K562 (cell line): Measurements from ENCODE around the gene LAP3. TPM values are rescaled to one million over a fixed set of nuclear protein-coding genes. Genes with fewer than 3 reads are reported as not detected.

Experiments
- ATAC-seq: fragments of 200-7000 bp; cut with Tn5 transposase; 3 replicates; pipeline ENCODE4 v1.9.1; 2020; ENCODE audit warnings: moderate library complexity
- BruUV-seq: library from RNA; stranded (reverse); fragments of 400-500 nt; replicated peaks from 2 replicates; lab custom pipeline; 2021; lab: Mats Ljungman, UMichigan
- CTCF ChIA-PET: fragments of 300-600 bp; formaldehyde crosslinking; extraction: SDS; loops from one replicate; lab custom pipeline; 2021; ENCODE audit warnings: low intra/inter-chr PET ratio; lab: Yijun Ruan, JAX
- POLR2A ChIA-PET: fragments of 300-600, 350-650 bp; sonication (Branson Sonifier 250); formaldehyde crosslinking; extraction: SDS; loops from one replicate; lab custom pipeline; 2021; ENCODE audit warnings: antibody characterized with exemption, inconsistent platforms; lab: Yijun Ruan, JAX
- DNase-seq, 4 experiments: peaks; one replicate each; pipeline versions ENCODE4 v3.0.0 to v3.0.0-alpha.2; 2011 to 2018; ENCODE audit warnings: low spot score in 3 of 4, mixed read lengths in 3 of 4; ENCODE audit errors: extremely low read depth in 1 of 4
- FAIRE-seq: peaks from 2 replicates; lab custom pipeline; 2011; peaks lifted over from hg19 to GRCh38; lab: Jason Lieb, UNC
- H2AFZ ChIP-seq: 2 replicates; pipeline ENCODE4 v1.6.0; 2011; ENCODE audit warnings: low read depth, low read length, control low read depth, inconsistent platforms
- H3K27ac ChIP-seq: fragments of 200-600 bp; 3 replicates; pipeline ENCODE4 v1.8.0; 2011; ENCODE audit warnings: low read depth, mild to moderate bottlenecking, control low read depth, inconsistent platforms, low read length, moderate library complexity, mixed read lengths; ENCODE audit errors: extremely low read depth
- H3K27me3 ChIP-seq, 2 experiments: fragments of 300-600 bp in 1 of 2; 2 replicates in 1 of 2; 3 replicates in 1 of 2; pipeline versions ENCODE4 v1.6.0 to v1.8.0; 2011; ENCODE audit warnings: inconsistent platforms in 2 of 2, low read length in 2 of 2, mild to moderate bottlenecking in 1 of 2, mixed read lengths in 1 of 2, moderate library complexity in 1 of 2; ENCODE audit not compliant: control insufficient read depth in 2 of 2, insufficient read depth in 2 of 2
- H3K36me3 ChIP-seq: fragments of 300-600 bp; 3 replicates; pipeline ENCODE4 v1.8.0; 2011; ENCODE audit warnings: mild to moderate bottlenecking, low read length, inconsistent platforms; ENCODE audit not compliant: control insufficient read depth, insufficient read depth
- H3K4me1 ChIP-seq, 2 experiments: fragments of 200-600 bp in 1 of 2; replicated peaks in 1 of 2; 2 replicates in 1 of 2; 3 replicates in 1 of 2; pipeline versions ENCODE4 v1.5.1 to v1.8.0; 2011; ENCODE audit warnings: inconsistent platforms in 2 of 2, low read length in 2 of 2, mild to moderate bottlenecking in 1 of 2, mixed read lengths in 1 of 2, moderate library complexity in 1 of 2; ENCODE audit not compliant: control insufficient read depth in 2 of 2, insufficient read depth in 2 of 2
- H3K4me2 ChIP-seq: 2 replicates; pipeline ENCODE4 v1.6.1; 2011; ENCODE audit warnings: low read length, control low read depth, inconsistent platforms, mixed read lengths; ENCODE audit not compliant: insufficient read depth
- H3K4me3 ChIP-seq: fragments of 200-600 bp; sonication (generic), shearing (Covaris generic); 2 replicates; pipeline ENCODE4 v1.5.1; 2016; ENCODE audit warnings: control low read depth, inconsistent platforms
- H3K79me2 ChIP-seq: fragments of 200-600 bp; 3 replicates; pipeline ENCODE4 v1.8.0; 2011; ENCODE audit warnings: low read length, inconsistent platforms; ENCODE audit not compliant: control insufficient read depth, insufficient read depth
- H3K9ac ChIP-seq, 2 experiments: 2 replicates each; pipeline versions ENCODE4 v1.6.0 to v1.6.1; 2011; ENCODE audit warnings: low read depth in 2 of 2, low read length in 2 of 2, control low read depth in 1 of 2, inconsistent platforms in 1 of 2, mild to moderate bottlenecking in 1 of 2, mixed read lengths in 1 of 2; ENCODE audit not compliant: insufficient read depth in 1 of 2
- H3K9me1 ChIP-seq: one replicate; pipeline ENCODE4 v1.6.0; 2011; ENCODE audit warnings: inconsistent platforms, mild to moderate bottlenecking, low read length, moderate library complexity; ENCODE audit not compliant: control insufficient read depth, insufficient read depth
- H3K9me3 ChIP-seq: replicated peaks from 2 replicates; pipeline ENCODE4 v1.5.1; 2011; ENCODE audit warnings: low read depth, low read length, inconsistent platforms; ENCODE audit not compliant: control insufficient read depth, insufficient read depth
- H4K20me1 ChIP-seq: replicated peaks from 2 replicates; pipeline ENCODE4 v1.6.1; 2011; ENCODE audit warnings: low read length, inconsistent platforms, mixed read lengths; ENCODE audit not compliant: control insufficient read depth, insufficient read depth
- DACH1 ChIP-seq: fragments of 450-650 bp; IDR thresholded peaks from 2 replicates; pipeline ENCODE4 v1.6.1; 2018; ENCODE audit not compliant: partially characterized antibody
- HBP1 ChIP-seq: fragments of 450-650 bp; formaldehyde crosslinking; IDR thresholded peaks from 2 replicates; pipeline ENCODE4 v1.4.0; 2022; ENCODE audit warnings: missing genetic modification characterization
- PHB2 ChIP-seq: fragments of 450-650 bp; IDR thresholded peaks from 2 replicates; pipeline ENCODE4 v1.6.1; 2017; ENCODE audit warnings: low read depth
- POLR2G ChIP-seq: fragments of 200-400 bp; formaldehyde crosslinking; IDR thresholded peaks from 2 replicates; pipeline ENCODE4 v1.6.1; 2017; ENCODE audit warnings: low read depth, mild to moderate bottlenecking, antibody characterized with exemption, low read length, moderate library complexity
- TOE1 ChIP-seq, 2 experiments: fragments of 450-650 bp in 1 of 2; sonication (generic) in 1 of 2; formaldehyde crosslinking in 1 of 2; IDR thresholded peaks; 2 replicates each; pipeline versions ENCODE4 v1.7.1 to v1.8.0; 2016 to 2022; ENCODE audit warnings: borderline replicate concordance in 2 of 2, mild to moderate bottlenecking in 2 of 2, antibody characterized with exemption in 1 of 2, inconsistent platforms in 1 of 2, low read depth in 1 of 2, missing genetic modification reagents in 1 of 2, moderate library complexity in 1 of 2
- ZBTB17 ChIP-seq: fragments of 450-650 bp; formaldehyde crosslinking; IDR thresholded peaks from 2 replicates; pipeline ENCODE4 v1.4.0; 2020; ENCODE audit warnings: mild to moderate bottlenecking
- ZNF121 ChIP-seq: sonication (generic); formaldehyde crosslinking; conservative IDR thresholded peaks from 2 replicates; pipeline ENCODE4 v1.8.0; 2022; ENCODE audit warnings: missing genetic modification reagents
- WGBS: fragments of 100-300 bp; shearing (Covaris generic); methylation state at CpG from one replicate; pipeline ENCODE4 v1.1.6; 2016; ENCODE audit warnings: low coverage, mixed read lengths; ENCODE audit not compliant: insufficient coverage; ENCODE audit errors: missing lambda C conversion rate; 5-methylcytosine and 5-hydroxymethylcytosine counted together
- in situ Hi-C: fragments of 300-500 bp; cut with MboI; formaldehyde crosslinking; loops from 4 replicates; pipeline ENCODE4 v1.15.0; 2018; ENCODE audit warnings: inconsistent platforms, mixed read lengths
- intact Hi-C: fragments of 100-400 bp; cut with micrococcal nuclease; formaldehyde crosslinking; loops from 2 replicates; pipeline ENCODE4 v1.14.2; 2022
- polyA plus RNA-seq, 8 experiments: library from polyadenylated mRNA; depleted of rRNA in 4 of 8; stranded (reverse) in 5 of 8; unstranded in 3 of 8; fragments of >200 nt; fragmentation: Nextera tagmentation in 2 of 8; fragmentation: Illumina TruSeq in 1 of 8; extraction: Ambion mirVana in 2 of 8; extraction: Trizol in 1 of 8; gene quantifications; 2 replicates each; pipeline versions ENCODE4 v1.2.1 to v1.2.3, GENCODE V29; 2011 to 2014; ENCODE audit warnings: inconsistent platforms in 1 of 8, missing spikeins in 1 of 8
- total RNA-seq, 7 experiments: library from RNA; depleted of rRNA in 6 of 7; stranded (reverse); fragments of >200 nt in 6 of 7; fragmentation: Illumina TruSeq in 2 of 7; extraction: Trizol in 2 of 7; gene quantifications; 2 replicates each; pipeline versions ENCODE4 v1.2.1 to v1.2.3, GENCODE V29; 2011 to 2021; ENCODE audit warnings: low replicate concordance in 1 of 7

The LAP3 gene
- total and polyA plus RNA-seq, 9 of the 15 experiments (the other 6 are each of a cell fraction or from before 2014, with no cell fraction given): 82.3 to 170 (median 107) TPM

- H3K9me1 ChIP-seq: no peaks in the 10 kb centered on the region
- no peaks in the 10 kb centered on the region for H3K79me2 ChIP-seq
- no peak for ATAC-seq
- no peak overlapping the region for H2AFZ ChIP-seq
- no peak for DNase-seq
- H3K4me3 ChIP-seq: no peak overlapping the region
- ChIA-PET CTCF (no interaction called here), POLR2A (no interaction called here)
- H3K4me2 ChIP-seq: no peak overlapping the region
- BruUV-seq: no TSS peak
- H3K27ac ChIP-seq: no peak overlapping the region
- no peak overlapping the region for H3K9ac ChIP-seq
- H4K20me1 ChIP-seq: no peaks in the 10 kb centered on the region; the same call in 1 of the 2 replicates
- intact Hi-C loops: no loop called here
- no peaks in the 10 kb centered on the region for H3K36me3 ChIP-seq
- no peak for FAIRE-seq
- in situ Hi-C loops: no loop called here
- no peaks in the 10 kb centered on the region for H3K9me3 ChIP-seq
- 8% methylated on average over 3 of the region's 3 CpGs for whole genome bisulfite sequencing
- H3K4me1 ChIP-seq: peaks cover 0 to 6% of the 10 kb centered on the region in 2 experiments; a peak in 2 of 5 replicates
- TF ChIP-seq ZBTB17 (CRISPR knock-in tag): 0 out of 2 replicates have a peak, but pooled peaks have one; percentile 25
- TF ChIP-seq TOE1 (IDR thresholded peaks at IDR 0.05; ENCODE audit: borderline replicate concordance): no peak
- no peak for TF ChIP-seq TOE1 (CRISPR knock-in tag; IDR thresholded peaks at IDR 0.05; ENCODE audit: borderline replicate concordance, low read depth)
- no peaks in the 10 kb centered on the region for H3K27me3 ChIP-seq
Observed at GRCh38 chr4:17646693-17647092, 69.7 kb downstream of the LAP3 start.

GRCh38 chr4:17647176-17647806 lies 70.3 kb downstream of the LAP3 start:
- Histone ChIP-seq H3K4me3 (no peak overlapping the region), H3K27me3 (no peaks in the 10 kb centered on the region), H3K79me2 (no peaks in the 10 kb centered on the region), H2AFZ (no peak overlapping the region), H3K4me2 (no peak overlapping the region), H4K20me1 (no peaks in the 10 kb centered on the region; the same call in 1 of the 2 replicates), H3K4me1 (peaks cover 0 to 6% of the 10 kb centered on the region in 2 experiments; a peak in 2 of 5 replicates), H3K9me1 (no peaks in the 10 kb centered on the region), H3K36me3 (no peaks in the 10 kb centered on the region), H3K9me3 (no peaks in the 10 kb centered on the region), H3K9ac (peak overlapping the region in 1 of 2 experiments; percentile 74; a peak in 1 of 4 replicates), H3K27ac (no peak overlapping the region)
- WGBS: 3% methylated on average over 6 of the region's 9 CpGs
- POLR2A ChIA-PET: no interaction called here
- no peak for FAIRE-seq
- peak; percentile 60 for ATAC-seq
- CTCF ChIA-PET: no interaction called here
- TF ChIP-seq ZNF121 (peak; percentile 61), PHB2 (no peak), POLR2G (no peak), HBP1 (CRISPR knock-in tag) (no peak), DACH1 (no peak)
- no peak for DNase-seq
- in situ Hi-C loops: no loop called here
- intact Hi-C loops: no loop called here
- BruUV-seq: no TSS peak
